AG09309 (cell line): ENCODE measurements around the gene FBXO17.

Experiments used
- DNase-seq: peaks from one replicate; pipeline ENCODE4 v3.0.0-alpha.2; 2010; ENCODE audit warnings: low read depth
- H3K4me3 ChIP-seq: 2 replicates; pipeline ENCODE4 v1.5.1; 2011; ENCODE audit warnings: mild to moderate bottlenecking, low read depth, low read length, moderate library complexity; ENCODE audit not compliant: control insufficient read depth
- TF ChIP-seq, protein P1 (sequence below): IDR thresholded peaks from 2 replicates; pipeline ENCODE4 v1.5.1; 2011; ENCODE audit warnings: mild to moderate bottlenecking, low read depth, low read length, inconsistent platforms; ENCODE audit not compliant: insufficient read depth, control insufficient read depth; ENCODE audit errors: missing control alignments

Gene FBXO17

GRCh38 chr19:38921420-38922274, 53.9 kb downstream of the FBXO17 start:
- H3K4me3 ChIP-seq, result no peak overlapping the region
- TF ChIP-seq, protein P1, sequence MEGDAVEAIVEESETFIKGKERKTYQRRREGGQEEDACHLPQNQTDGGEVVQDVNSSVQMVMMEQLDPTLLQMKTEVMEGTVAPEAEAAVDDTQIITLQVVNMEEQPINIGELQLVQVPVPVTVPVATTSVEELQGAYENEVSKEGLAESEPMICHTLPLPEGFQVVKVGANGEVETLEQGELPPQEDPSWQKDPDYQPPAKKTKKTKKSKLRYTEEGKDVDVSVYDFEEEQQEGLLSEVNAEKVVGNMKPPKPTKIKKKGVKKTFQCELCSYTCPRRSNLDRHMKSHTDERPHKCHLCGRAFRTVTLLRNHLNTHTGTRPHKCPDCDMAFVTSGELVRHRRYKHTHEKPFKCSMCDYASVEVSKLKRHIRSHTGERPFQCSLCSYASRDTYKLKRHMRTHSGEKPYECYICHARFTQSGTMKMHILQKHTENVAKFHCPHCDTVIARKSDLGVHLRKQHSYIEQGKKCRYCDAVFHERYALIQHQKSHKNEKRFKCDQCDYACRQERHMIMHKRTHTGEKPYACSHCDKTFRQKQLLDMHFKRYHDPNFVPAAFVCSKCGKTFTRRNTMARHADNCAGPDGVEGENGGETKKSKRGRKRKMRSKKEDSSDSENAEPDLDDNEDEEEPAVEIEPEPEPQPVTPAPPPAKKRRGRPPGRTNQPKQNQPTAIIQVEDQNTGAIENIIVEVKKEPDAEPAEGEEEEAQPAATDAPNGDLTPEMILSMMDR, result no peak
- DNase-seq, result no peak

DNA sequence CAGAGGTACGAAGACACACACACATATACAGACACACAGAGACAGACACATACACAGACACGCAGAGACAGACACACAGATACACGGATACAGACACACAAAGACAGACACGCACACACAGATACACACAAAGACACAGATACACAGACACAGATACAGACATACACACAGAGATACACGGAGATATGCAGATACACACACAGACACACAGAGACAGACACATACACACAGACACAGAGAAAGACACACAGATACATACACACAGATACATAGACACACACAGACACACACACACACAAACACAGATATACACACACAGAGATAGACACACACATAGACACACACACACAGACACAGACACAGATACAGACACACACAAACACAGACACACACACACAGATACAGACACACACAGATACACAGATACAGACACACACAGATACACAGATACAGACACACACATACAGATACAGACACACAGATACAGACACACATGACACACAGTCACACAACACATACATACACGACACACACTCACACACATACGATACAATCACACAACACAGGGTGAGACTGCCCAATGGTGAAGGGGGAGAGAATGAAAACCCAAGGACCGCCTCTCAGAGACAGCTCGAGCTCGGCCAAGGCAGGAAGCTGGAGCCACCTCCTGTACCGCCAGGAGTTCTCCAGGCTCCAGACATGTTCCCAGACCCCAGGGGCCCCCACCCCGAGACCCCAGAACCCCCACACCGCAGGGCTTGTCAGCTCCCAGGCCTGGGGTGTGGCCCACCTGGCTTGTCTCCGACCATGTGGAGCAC, 54.7 kb downstream of the FBXO17 start:
- DNase-seq, result no peak
- no peak overlapping the region for H3K4me3 ChIP-seq
- TF ChIP-seq, protein P1, result no peak

- no peak for DNase-seq
- H3K4me3 ChIP-seq, result no peak overlapping the region
- TF ChIP-seq, protein P1, result no peak
Observed at GRCh38 chr19:38919837-38920601, 55.5 kb downstream of the FBXO17 start.

GRCh38 chr19:38918526-38918925, 57.0 kb downstream of the FBXO17 start:
- H3K4me3 ChIP-seq, result no peak overlapping the region
- DNase-seq, result no peak
- TF ChIP-seq, protein P1, result no peak

DNA sequence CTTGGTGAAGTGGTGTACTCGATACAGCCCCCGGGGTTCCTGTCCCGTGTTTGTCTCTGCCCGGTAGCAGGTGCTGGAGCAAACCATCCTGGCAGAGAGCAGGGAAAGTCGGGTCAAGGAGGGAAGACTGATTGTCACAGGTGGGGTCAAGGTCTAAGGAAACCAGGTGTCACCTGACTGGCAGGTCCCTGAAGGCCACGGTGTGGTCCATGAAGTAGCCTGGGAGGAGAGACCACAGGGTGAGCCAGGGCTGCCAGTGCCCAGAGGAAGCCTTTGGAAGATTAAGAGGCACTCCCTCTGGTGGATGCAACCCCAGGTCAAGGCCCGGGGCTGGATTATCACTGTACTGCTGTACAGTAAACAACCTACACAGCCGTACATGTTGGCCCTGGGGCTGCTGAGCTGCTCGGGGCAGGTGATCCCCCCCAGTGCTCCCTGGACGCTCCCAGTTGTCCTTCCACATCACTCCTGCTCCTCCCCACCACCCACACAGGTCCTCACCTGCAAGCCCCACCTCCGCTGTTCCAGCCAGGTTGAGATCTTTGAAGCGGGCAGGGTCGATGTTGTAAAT, 57.5 kb downstream of the FBXO17 start:
- TF ChIP-seq, protein P1, result no peak

DNA sequence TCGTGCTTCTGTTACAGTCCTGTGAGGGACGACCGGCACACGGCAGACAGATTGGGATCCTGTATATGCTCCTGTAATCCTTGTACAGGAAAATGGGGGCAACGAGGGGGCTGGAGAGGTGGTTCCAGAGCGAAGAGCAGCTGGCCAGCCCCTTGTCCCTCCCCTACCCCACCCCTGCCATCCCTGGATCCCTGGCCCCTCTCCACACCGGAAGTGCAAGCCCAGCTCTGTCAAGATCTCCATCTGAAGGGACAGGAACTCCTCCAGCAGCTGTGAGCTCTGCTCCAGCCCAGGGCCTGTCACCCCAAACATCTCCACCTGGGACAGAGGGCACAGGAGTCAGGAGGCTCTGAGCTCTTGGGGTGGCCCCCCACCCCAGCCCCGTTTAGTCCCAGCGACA, 58.0 kb downstream of the FBXO17 start:
- TF ChIP-seq, protein P1, result no peak
- DNase-seq, result no peak
- no peak overlapping the region for H3K4me3 ChIP-seq

More for the DNA sequence above, 57.5 kb downstream of the FBXO17 start:
- no peak for DNase-seq
- no peak overlapping the region for H3K4me3 ChIP-seq
